GM12872 (cell line): ENCODE results near the gene FSD1L.

Experiments used
- CTCF ChIP-seq: IDR thresholded peaks from 3 replicates; pipeline ENCODE4 v1.5.1; 2011; ENCODE audit warnings: low read depth, mild to moderate bottlenecking, low read length, moderate library complexity; ENCODE audit not compliant: insufficient read depth

Gene FSD1L

GRCh38 chr9:105510024-105510423 lies 62.2 kb downstream of the FSD1L start:
- no peak for TF ChIP-seq CTCF

GRCh38 chr9:105511446-105511845 lies 63.6 kb downstream of the FSD1L start:
- no peak for TF ChIP-seq CTCF

- no peak for TF ChIP-seq CTCF
Observed at GRCh38 chr9:105515811-105516413, 68.1 kb downstream of the FSD1L start.

GRCh38 chr9:105531530-105531929 lies 83.7 kb downstream of the FSD1L start:
- TF ChIP-seq CTCF = no peak

- no peak for TF ChIP-seq CTCF
Observed at GRCh38 chr9:105535920-105536668, 88.3 kb downstream of the FSD1L start.

- 0 out of 3 replicates have a peak, but pooled peaks have one; percentile 4 for TF ChIP-seq CTCF
Observed at GRCh38 chr9:105539452-105539851, 91.6 kb downstream of the FSD1L start.

- no peak for TF ChIP-seq CTCF
Observed at GRCh38 chr9:105541838-105542237, 94.0 kb downstream of the FSD1L start.
